GM06990 (cell line): ENCODE results near the gene MMD2.

Source experiments
- DNase-seq: peaks from one replicate; pipeline ENCODE4 v3.0.0-alpha.2; 2011; ENCODE audit not compliant: insufficient read length; ENCODE audit errors: extremely low read depth
- H3K27me3 ChIP-seq: replicated peaks from 2 replicates; pipeline ENCODE4 v1.6.0; 2011; ENCODE audit warnings: low read length; ENCODE audit not compliant: control insufficient read depth, insufficient read depth
- H3K36me3 ChIP-seq: 2 replicates; pipeline ENCODE4 v1.5.1; 2011; ENCODE audit warnings: low read length; ENCODE audit not compliant: control insufficient read depth, insufficient read depth
- H3K4me3 ChIP-seq: replicated peaks from 2 replicates; pipeline ENCODE4 v1.5.1; 2011; ENCODE audit warnings: low read depth, mild to moderate bottlenecking, control low read depth, low read length
- TF ChIP-seq, protein P1 (sequence below): IDR thresholded peaks from 2 replicates; pipeline ENCODE4 v1.5.1; 2011; ENCODE audit warnings: low read length, control low read depth, mild to moderate bottlenecking, inconsistent platforms; ENCODE audit not compliant: insufficient read depth, poor library complexity, severe bottlenecking

Gene MMD2

GRCh38 chr7:4862156-4862555 is 96.8 kb downstream of the MMD2 start:
- H3K4me3 ChIP-seq, result no peak overlapping the region
- H3K27me3 ChIP-seq, result no peaks in the 10 kb centered on the region

GRCh38 chr7:4861673-4862072 is 97.3 kb downstream of the MMD2 start, which contains the start of gene PAPOLB:
Gene PAPOLB, minus strand, starts transcription at chr7:4862030. Its CDS starts 220 bp downstream, at chr7:4861810.
- Histone ChIP-seq H3K4me3 (no peak within 1 kb of the TSS), H3K36me3 (no peaks in the 10 kb centered on the region), H3K27me3 (no peaks in the 10 kb centered on the region)
- TF ChIP-seq, protein P1, sequence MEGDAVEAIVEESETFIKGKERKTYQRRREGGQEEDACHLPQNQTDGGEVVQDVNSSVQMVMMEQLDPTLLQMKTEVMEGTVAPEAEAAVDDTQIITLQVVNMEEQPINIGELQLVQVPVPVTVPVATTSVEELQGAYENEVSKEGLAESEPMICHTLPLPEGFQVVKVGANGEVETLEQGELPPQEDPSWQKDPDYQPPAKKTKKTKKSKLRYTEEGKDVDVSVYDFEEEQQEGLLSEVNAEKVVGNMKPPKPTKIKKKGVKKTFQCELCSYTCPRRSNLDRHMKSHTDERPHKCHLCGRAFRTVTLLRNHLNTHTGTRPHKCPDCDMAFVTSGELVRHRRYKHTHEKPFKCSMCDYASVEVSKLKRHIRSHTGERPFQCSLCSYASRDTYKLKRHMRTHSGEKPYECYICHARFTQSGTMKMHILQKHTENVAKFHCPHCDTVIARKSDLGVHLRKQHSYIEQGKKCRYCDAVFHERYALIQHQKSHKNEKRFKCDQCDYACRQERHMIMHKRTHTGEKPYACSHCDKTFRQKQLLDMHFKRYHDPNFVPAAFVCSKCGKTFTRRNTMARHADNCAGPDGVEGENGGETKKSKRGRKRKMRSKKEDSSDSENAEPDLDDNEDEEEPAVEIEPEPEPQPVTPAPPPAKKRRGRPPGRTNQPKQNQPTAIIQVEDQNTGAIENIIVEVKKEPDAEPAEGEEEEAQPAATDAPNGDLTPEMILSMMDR, result no peak
- no peak for DNase-seq

More at GRCh38 chr7:4862156-4862555, 96.8 kb downstream of the MMD2 start:
- no peaks in the 10 kb centered on the region for H3K36me3 ChIP-seq
- no peak for DNase-seq
- TF ChIP-seq, protein P1, result no peak

DNA sequence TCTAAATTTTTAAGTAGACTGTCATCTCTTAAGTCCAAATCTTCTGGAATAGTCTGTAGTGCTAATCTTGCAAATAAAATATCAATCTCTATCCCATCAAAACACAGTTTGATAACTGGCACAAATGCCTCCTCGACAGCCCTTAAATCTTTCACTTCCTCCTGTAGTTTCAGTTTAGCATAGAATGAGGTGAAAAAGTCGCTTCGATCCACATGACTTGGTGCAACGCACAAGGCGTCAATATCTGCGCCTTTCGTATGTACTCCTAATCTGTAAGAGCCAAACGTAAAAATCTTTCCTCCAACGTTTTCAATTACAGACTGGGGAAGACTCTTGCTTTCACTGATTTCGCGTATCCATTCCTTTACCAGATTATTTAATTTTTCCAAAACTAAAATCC is 97.8 kb downstream of the MMD2 start:
- Histone ChIP-seq H3K27me3 (no peaks in the 10 kb centered on the region), H3K4me3 (no peak overlapping the region), H3K36me3 (no peaks in the 10 kb centered on the region)
- no peak for DNase-seq
- TF ChIP-seq, protein P1, result no peak

DNA sequence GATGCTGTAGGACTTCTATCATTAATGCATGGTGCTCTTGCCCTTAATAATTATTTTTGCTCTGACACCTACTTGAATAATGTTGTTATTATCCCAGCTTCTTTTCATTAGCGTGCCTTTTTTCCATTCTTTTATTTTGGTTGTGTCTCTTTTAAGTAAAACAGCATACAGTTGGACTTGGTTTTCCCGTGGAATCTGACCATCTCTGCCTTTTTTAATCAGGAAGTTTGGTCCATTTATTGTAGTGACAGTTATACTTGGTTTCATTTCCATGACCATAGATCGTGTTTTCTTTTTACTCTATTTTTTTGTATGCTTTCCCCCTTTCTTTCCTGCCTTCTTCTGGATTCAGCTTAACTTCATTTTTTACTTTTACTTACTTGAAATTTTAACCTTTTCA is 101.8 kb downstream of the MMD2 start:
- Histone ChIP-seq H3K36me3 (no peaks in the 10 kb centered on the region), H3K4me3 (no peak overlapping the region), H3K27me3 (no peaks in the 10 kb centered on the region)
- DNase-seq, result no peak
- TF ChIP-seq, protein P1, result no peak

DNA sequence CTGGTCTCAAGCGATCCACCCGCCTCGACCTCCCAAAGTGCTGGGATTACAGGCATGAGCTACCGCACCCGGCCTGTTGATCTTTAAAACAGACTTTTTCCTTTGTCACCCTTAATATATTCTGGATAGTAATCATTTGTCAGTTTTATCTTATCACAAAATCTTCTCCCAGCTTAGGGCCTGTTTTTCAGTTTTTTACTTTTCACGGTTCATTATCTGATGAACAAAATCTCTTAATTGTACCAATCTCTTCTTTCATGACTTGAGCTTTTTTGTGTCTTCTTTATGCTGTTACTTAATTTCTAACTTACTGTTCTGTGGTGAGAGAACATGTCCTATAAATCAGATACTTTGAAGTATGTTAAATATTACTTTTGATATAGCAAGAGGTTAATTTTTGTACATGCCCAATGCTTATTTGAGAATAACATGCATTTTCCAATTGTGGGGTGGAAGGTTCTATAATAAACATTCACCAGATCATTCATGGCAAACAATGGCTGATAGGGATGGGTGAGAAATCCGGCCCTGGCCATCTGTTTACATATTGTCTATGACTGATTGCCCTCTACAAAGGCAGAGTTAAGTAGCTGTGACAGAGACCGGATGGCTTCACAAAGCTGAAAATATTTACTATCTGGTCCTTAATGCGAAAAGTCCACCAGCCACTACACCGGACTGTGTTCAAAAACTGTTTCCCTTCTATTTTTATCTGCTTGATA is 102.5 kb downstream of the MMD2 start:
- H3K27me3 ChIP-seq, result no peaks in the 10 kb centered on the region
- no peak for DNase-seq
- H3K36me3 ChIP-seq, result no peaks in the 10 kb centered on the region
- H3K4me3 ChIP-seq, result no peak overlapping the region
- TF ChIP-seq, protein P1, result no peak
